Osteoblast (primary cell): ENCODE results near the gene RUFY1. TPM values are rescaled to one million over a fixed set of nuclear protein-coding genes. Genes with fewer than 3 reads are reported as not detected.

Experiments used
- DNase-seq: peaks from one replicate; pipeline ENCODE4 v3.0.0; 2011; ENCODE audit warnings: low spot score, mixed read lengths; ENCODE audit not compliant: insufficient read length; ENCODE audit errors: missing footprints
- H2AFZ ChIP-seq: 2 replicates; pipeline ENCODE4 v1.6.0; 2011; ENCODE audit warnings: mild to moderate bottlenecking, low read length
- H3K27ac ChIP-seq: 2 replicates; pipeline ENCODE4 v1.5.1; 2011; ENCODE audit warnings: mild to moderate bottlenecking, low read depth, low read length, moderate library complexity
- H3K27me3 ChIP-seq: 2 replicates; pipeline ENCODE4 v1.6.0; 2012; ENCODE audit warnings: mild to moderate bottlenecking, control low read depth, inconsistent platforms, low read length, moderate library complexity; ENCODE audit not compliant: insufficient read depth
- H3K36me3 ChIP-seq: 2 replicates; pipeline ENCODE4 v1.5.1; 2011; ENCODE audit warnings: mild to moderate bottlenecking, low read length, control low read depth, moderate library complexity; ENCODE audit not compliant: insufficient read depth
- H3K4me1 ChIP-seq: 2 replicates; pipeline ENCODE4 v1.5.1; 2011; ENCODE audit warnings: mild to moderate bottlenecking, low read length, control low read depth, moderate library complexity; ENCODE audit not compliant: insufficient read depth
- H3K4me2 ChIP-seq: 2 replicates; pipeline ENCODE4 v1.6.0; 2011; ENCODE audit warnings: mild to moderate bottlenecking, low read length; ENCODE audit not compliant: insufficient read depth
- H3K4me3 ChIP-seq: fragments of 200-600 bp; sonication (generic); 3 replicates; pipeline ENCODE4 v1.5.1; 2012; ENCODE audit warnings: mild to moderate bottlenecking, low read length, inconsistent platforms; ENCODE audit not compliant: insufficient read depth
- H3K79me2 ChIP-seq: 2 replicates; pipeline ENCODE4 v1.6.0; 2012; ENCODE audit warnings: mild to moderate bottlenecking, low read length, control low read depth, inconsistent platforms; ENCODE audit not compliant: insufficient read depth
- H3K9me3 ChIP-seq: 2 replicates; pipeline ENCODE4 v1.5.1; 2011; ENCODE audit warnings: low read depth, low read length, control low read depth
- H4K20me1 ChIP-seq: 2 replicates; pipeline ENCODE4 v1.6.0; 2012; ENCODE audit warnings: mild to moderate bottlenecking, low read length, control low read depth; ENCODE audit not compliant: insufficient read depth
- CTCF ChIP-seq: IDR thresholded peaks from 2 replicates; pipeline ENCODE4 v1.5.1; 2011; ENCODE audit warnings: mild to moderate bottlenecking, low read depth, low read length, moderate library complexity; ENCODE audit errors: extremely low read depth
- total RNA-seq: library from RNA; depleted of rRNA; stranded (reverse); fragments of >200 nt; gene quantifications from 2 replicates; pipeline ENCODE4 v1.2.3, GENCODE V29; 2012

Gene RUFY1
- total RNA-seq, 1 donor: 51.8 TPM

GRCh38 chr5:179609834-179610108, 59.4 kb downstream of the RUFY1 start:
- H3K36me3 ChIP-seq: peaks cover 87% of the 10 kb centered on the region
- peaks cover 70% of the 10 kb centered on the region for H4K20me1 ChIP-seq

GRCh38 chr5:179610109-179610902, 60.0 kb downstream of the RUFY1 start:
- H3K27ac ChIP-seq: no peak overlapping the region
- peaks cover 12% of the 10 kb centered on the region for H3K79me2 ChIP-seq
- H3K4me3 ChIP-seq: no peak overlapping the region
- H3K27me3 ChIP-seq: no peaks in the 10 kb centered on the region
- H3K4me1 ChIP-seq: no peaks in the 10 kb centered on the region
- DNase-seq: peak; percentile 52
- peaks cover 74% of the 10 kb centered on the region for H4K20me1 ChIP-seq
- H3K36me3 ChIP-seq: peaks cover 90% of the 10 kb centered on the region
- H2AFZ ChIP-seq: no peak overlapping the region
- H3K4me2 ChIP-seq: no peak overlapping the region
- no peaks in the 10 kb centered on the region for H3K9me3 ChIP-seq
- no peak for TF ChIP-seq CTCF

More at GRCh38 chr5:179609834-179610108, 59.4 kb downstream of the RUFY1 start:
- TF ChIP-seq CTCF: no peak
- peak; percentile 36 for DNase-seq
- Histone ChIP-seq H3K9me3 (no peaks in the 10 kb centered on the region), H3K79me2 (peaks cover 10% of the 10 kb centered on the region), H3K4me2 (no peak overlapping the region), H3K4me3 (no peak overlapping the region), H2AFZ (no peak overlapping the region), H3K4me1 (no peaks in the 10 kb centered on the region), H3K27ac (no peak overlapping the region), H3K27me3 (no peaks in the 10 kb centered on the region)

- Histone ChIP-seq H3K36me3 (peaks cover 90% of the 10 kb centered on the region), H3K27ac (no peak overlapping the region), H3K9me3 (no peaks in the 10 kb centered on the region), H3K4me1 (no peaks in the 10 kb centered on the region), H3K4me2 (no peak overlapping the region), H2AFZ (no peak overlapping the region), H3K79me2 (peaks cover 16% of the 10 kb centered on the region), H4K20me1 (peaks cover 75% of the 10 kb centered on the region), H3K27me3 (no peaks in the 10 kb centered on the region), H3K4me3 (no peak overlapping the region)
- no peak for TF ChIP-seq CTCF
- no peak for DNase-seq
Observed at GRCh38 chr5:179610903-179611265, 60.5 kb downstream of the RUFY1 start.

- peaks cover 33% of the 10 kb centered on the region for H3K79me2 ChIP-seq
- no peaks in the 10 kb centered on the region for H3K4me1 ChIP-seq
- no peaks in the 10 kb centered on the region for H3K9me3 ChIP-seq
- peaks cover 90% of the 10 kb centered on the region for H3K36me3 ChIP-seq
- H3K27ac ChIP-seq: no peak overlapping the region
- H3K4me2 ChIP-seq: no peak overlapping the region
- H3K27me3 ChIP-seq: no peaks in the 10 kb centered on the region
- H4K20me1 ChIP-seq: peaks cover 81% of the 10 kb centered on the region
- TF ChIP-seq CTCF: no peak
- DNase-seq: no peak
- H3K4me3 ChIP-seq: no peak overlapping the region
- H2AFZ ChIP-seq: no peak overlapping the region
Observed at GRCh38 chr5:179612577-179613459, 62.5 kb downstream of the RUFY1 start.
